ENCODE data around the gene CHID1.

CHID1 gene

DNA sequence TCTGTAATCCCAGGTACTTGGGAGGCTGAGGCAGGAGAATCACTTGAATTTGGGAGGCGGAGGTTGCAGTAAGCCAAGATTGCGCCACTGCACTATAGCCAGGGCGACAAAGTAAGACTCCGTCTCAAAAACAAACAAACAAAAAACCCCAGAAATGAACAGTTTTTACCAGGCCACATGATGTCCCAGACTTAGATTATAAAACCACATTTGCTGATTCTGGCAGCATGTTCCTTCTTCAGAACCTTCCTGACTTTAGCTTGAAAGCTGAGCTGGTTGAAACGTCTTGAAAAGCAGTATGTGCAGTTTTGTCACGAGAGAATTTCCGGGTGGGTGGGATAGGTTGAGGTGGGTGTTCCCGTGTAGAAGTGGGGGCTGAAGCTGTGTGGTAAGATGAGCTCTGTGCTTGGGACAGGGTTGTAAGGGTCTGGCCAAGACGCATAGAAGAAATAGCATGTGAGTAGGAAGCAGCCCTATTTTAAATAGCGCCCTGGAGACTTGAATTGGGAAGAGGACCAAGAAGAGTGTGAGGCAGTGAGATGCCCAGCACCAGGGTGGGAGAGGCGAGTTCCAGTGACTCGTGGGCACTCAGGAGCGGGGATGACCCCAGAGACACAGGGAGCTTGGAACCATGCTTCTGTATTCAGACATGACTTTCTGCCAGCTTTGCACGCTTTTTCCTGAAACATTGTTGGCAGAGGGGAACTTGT is 22.7 kb upstream of the CHID1 start:
- no peak for DNase-seq (ENCODE audit: low spot score)

DNA sequence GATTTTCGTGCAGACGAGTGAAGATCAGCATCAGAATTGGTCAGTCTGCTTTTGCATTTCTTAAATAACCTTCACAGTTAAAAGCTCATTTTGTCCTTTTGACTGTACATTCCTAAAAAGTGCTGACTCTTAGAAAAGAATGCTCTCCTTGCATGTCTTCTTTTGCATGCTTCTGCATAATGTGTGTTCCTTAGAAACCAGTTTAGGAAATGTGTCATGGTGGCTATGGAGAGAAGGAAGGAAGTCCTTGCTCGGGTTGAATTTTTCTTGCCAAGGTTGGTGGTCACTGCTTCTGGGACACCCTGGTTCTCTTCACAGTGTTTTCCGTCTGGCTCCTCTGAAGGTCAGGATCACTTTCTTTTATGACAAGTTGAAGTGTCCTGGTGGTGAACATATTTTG is 21.8 kb upstream of the CHID1 start:
- no peak for DNase-seq (ENCODE audit: low spot score)

DNA sequence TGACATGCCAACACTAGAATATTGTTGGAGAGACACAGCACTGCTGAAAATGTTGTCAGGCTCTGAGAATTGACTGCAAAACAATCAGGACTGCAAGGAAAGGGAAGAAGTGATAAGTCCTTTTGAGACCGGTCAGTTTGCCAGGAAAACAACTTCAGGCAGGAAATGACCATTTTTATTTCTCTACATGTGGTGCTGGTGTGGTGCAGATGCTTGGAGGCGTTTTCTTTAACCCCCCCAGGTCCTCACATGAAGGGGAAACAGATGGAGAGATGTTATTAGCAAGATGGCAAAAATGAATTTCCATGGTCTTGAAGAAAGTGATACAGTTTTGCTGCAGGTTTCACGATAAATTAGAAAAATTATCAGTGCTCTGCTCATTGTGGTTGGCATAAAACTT is 20.8 kb upstream of the CHID1 start:
- no peak for DNase-seq (ENCODE audit: low spot score)

DNA sequence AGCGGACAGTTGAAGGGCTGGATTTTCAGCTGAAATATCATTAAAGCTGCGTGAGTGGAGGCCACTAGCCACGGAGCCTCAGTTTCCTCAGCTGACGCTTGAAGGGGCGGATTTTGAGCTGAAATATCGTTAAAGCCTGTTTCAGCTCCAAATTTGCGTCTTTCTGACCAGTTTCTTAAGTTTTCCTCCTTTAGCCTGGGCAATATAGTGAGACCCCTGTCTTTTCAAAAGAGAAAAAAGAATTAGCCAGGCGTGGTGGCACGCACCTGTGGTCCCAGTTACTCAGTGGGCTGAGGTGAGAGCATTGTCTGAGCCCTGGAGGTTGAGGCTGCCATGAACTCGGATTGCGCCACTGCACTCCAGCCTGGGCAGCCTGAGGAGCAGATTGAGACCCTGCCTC is 18.8 kb upstream of the CHID1 start:
- DNase-seq (ENCODE audit: low spot score): no peak

DNA sequence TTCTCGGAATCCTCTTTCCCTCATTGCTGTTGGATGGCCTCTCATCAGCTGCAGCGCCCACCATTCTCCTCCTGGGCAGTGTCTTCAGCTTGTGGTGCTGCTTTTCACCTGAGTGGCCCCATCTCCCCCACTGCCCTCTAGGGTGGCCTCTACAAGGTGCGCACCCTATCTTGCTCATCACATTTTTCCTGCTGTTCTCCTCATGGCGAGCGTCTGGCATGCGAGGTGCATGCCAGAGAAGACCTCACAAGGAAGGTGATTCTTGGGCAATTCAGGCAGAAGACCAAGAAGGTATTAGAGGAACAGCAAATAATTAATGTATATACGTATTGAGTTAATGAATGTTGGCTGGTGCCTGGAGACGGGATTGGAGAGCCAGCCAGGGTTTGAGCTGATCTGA is 18.2 kb upstream of the CHID1 start:
- no peak for DNase-seq (ENCODE audit: low spot score)

DNA sequence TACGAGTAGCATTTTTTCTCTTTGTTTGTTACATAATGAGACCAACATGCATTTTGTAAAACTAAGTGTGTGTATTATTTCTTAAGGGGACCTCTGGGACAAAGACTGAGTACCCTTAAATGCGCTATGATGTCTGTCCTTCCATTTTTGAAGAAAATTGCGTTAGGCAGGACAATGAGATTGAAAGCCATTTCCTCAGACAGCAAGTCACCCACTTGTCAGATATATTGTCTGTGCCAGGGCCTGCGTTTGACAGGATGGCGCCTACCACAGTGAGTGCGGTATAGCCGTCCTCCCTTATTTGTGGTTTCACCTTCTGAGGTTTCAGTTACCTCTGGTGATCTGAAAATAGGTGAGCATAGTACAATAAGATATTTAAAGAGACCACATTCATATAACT is 17.3 kb upstream of the CHID1 start:
- no peak for DNase-seq (ENCODE audit: low spot score)

DNA sequence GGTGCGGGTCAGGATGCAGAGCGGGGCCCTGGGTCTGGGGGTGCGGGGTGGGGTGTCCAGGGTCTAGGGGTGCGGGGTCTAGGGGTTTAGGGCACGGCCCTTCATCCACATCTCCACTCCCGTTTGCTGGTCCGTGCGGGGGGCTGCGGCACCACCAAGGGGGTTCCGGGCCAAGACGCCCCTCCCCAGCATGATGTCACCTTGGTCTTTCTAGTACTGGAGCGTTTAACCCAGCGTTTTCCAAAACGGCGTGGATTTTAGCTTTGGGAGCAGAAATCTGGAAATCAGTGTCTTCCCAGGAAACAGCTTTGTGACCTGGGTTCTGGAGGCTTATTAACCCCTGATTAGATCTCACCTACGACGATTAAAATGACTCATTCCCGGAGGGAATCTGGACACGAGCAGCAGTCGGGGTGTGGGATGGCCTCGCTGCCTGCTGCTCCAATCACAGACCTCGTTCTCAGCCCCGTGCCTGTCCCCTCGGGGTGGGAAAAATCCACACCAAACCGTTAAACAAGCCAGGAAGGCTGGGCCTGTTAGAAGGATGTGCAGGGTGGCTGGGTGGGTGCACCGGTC is 15.8 kb upstream of the CHID1 start:
- no peak for DNase-seq (ENCODE audit: low spot score)

DNA sequence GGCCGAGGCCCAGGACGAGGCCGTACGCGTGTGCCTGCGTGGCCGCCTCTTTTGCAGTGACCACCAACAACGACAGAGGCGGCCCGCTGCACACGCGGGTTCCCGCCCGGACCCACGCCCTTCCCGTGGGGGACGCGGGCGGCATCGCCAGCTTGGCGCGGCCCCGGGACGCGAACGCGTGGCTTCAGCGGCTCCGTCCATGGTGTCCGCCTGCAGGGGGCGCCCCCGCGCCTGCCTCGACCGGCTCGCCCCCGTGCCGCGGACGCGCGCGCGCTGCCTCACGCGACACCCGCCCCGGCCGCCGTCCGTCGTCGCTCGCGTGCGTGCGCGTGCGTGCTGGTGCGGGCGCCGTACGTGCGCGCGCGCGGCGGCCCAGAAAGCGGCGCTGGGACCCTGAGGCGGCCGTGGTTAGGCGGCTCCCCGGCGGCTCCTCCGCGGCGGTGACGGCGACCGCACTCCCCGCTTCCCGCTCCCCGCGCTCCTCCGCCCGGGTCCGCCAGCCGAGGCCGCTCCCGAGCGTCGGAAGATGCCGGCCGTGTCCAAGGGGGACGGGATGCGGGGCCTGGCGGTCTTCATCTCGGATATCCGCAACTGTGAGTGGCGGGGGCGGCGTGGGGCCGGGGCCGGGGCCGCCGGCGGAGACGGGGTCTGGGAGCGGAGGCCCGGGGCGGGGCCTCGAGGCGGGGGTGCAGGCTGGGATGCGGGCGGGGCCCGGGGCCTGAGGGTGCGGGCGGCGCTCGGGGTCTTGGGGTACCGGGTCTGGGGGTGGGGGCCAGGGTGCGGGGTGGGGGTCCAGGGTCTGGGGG is 15.1 kb upstream of the CHID1 start, which contains the start of gene AP2A2:
AP2A2 (plus strand) TSS at position 375 of the 806 bp plus-strand sequence; CDS start at position 527, 152 bp downstream.
- peak; percentile 80 for DNase-seq (ENCODE audit: low spot score)

DNA sequence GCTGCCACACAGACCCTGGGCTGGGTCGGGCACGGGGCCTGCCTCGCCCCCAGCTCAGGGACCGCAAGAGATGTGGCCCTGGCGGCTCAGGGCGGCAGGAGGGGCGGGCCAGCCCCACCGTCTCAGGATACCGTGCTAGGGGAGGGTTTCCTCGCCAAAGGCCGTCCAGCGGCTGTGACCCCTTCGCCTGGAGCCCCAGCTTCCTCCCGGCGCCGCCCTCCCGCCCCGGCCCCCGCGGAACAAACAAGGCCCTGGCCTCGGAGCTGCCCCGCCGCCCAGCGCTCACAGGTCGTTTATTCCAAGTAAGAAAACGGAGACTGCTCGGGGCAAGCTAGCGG is 14.5 kb upstream of the CHID1 start:
- DNase-seq (ENCODE audit: low spot score): no peak

DNA sequence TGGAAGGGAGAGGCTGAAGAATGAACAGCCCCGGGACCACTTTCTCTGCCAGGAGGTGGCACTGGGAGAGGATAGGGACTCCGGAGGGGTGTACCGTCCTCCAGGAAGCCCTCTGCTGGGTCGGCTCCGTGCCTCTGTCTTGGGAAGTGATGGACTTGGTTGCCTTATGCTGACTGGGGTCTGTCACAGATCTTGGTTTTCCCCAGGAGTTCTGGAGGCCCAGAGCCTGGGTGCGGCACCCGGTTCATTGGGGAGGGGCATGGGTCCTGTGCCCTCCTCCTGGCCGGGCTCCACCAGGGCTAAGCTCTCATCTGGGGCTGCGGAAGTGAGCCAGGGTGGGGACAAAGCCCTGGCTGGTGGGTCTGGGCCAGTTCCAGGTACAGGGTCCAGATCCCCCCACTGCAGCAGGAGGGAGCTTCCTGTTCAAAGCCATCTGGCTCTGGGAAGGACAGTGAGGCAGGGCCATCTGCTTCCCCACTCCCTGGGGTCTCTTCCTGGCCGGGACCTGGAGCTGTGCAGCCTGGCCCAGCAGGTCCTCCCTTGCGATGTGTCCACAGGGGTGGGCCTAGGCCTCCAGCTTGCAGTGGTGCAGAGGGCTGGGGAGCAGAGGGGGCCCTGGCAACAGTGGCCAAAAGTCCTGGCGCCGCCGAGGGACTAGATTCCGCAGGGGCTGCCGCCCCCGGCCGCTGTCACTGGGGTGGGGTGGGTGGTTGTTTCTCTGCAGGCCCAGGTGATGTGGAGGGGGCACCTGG is 14.0 kb upstream of the CHID1 start:
- no peak for DNase-seq (ENCODE audit: low spot score)

DNA sequence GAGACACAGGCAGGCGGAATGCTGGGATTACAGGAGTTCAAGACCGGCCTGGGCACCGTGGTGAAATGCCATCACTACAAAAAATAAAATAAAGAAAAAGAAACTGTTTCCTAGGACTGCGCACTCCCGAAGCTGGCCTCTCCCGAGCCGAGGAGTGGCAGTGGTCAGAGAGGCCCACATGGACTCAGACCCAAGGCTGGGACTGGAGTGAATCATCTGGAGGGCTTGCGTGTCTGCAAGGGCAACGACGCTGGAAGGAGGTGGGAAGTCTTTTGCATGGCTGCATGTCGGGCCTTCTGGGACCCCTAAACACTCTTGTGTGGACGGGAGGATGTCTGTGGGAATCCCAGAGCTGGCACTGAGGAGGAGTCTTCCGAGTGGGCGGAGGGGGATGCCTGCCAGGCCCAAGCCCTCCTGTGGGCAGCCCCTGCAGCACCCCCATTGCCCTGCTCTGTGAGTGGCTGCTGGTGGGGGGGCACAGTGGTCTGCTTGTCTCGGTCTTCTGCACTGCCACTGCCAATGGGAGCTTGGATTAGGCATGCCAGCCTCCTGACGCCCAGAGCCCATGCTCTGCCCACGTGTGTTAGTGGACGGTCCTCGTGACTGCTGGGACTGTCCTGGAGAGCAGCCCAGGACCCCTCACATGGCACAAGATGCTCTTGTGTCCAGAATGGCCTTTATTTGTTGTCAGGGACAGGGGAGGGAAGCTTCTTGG is 13.2 kb upstream of the CHID1 start:
- DNase-seq (ENCODE audit: low spot score): no peak

DNA sequence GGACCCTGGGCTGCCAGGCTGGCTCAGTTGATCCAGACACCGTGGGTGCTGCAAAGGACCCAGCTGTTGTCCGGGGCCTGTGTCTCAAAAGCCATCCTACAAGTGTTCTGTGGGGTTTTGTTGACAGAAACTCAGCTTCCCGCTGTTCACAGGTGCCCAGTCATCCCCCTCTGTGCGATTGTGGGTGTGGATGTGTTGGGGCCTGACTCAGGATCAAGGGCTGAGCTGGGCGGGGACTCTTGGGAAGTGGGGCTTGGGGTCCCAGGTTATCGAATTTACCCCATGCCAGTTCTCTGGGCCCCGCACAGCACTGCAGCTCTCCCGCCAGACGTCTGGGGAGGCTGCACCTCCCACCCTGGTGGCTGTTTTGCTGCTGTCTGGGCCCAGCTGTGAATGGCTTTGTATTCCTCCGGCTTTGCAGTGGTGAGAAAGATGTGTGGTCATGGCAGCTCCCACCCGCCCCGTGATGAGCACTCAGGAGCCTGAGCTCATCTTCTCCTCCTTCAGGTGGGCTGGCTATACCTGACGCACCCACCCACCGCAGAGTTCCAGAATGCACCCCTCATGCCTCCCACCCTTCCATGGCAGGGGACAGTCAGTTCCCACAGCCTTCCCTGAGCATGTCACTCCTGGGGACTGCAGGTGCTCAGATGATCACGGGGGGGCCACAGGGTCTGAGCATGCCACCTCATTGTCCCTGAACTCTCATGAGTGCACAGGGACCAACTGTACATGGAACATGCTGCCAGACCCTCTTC is 11.5 kb upstream of the CHID1 start:
- no peak for DNase-seq (ENCODE audit: low spot score)

DNA sequence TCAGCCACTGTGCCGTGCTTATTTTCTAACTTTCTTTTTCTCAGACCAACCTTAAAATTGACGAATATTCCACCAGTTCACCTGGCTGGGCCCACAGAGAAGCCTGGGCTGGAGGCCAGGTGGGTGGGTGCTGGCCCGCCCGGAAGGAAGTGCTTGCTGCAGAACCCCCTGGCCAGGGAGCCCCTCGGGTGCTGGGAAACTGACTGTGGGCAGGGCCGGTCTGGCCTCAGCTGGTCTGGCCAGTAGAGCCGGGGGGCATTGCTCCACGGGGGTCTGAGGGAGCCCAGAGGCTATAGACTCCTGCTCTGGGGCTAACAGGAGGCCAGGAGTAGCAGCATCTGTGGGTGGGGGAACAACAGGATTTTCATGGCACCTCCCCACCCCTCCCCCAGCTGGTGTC is 6.8 kb upstream of the CHID1 start:
- no peak for DNase-seq (ENCODE audit: low spot score)

DNA sequence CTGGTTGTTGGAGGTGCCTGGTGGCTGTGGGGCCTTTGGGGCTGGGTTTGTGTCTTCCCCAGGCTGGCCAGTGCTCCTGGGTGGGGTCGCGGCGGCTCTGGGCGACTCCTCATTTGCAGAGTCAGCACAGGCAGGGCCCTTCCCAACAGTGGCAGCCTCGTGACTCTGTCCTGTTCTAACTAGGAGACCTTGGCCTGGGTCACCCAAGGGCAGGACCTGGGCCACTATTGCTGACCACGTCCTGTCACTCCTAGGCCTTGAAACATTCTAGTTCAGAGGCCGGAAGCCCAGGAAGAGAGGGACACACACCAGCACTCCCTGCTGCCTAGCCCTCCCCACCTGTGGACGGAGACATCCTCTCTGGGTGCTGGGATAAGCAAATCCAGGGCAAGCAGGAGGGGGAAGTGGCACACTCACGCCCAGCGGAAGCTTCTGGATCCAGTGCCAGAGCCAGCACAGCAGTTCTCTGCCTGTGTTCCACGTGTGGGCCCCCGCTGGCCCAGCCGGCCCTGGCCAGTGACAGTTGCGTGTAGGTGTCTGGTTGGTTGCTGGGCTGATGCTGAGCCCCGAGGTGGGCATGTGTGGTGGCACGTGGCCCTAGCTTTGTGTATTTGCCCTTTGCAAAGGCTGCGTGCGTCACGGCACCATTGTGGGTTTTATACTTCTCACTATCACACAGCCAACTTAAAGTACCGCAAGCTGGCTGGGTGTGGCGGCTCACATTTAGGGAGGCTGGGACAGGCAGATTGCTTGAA is 4.3 kb upstream of the CHID1 start:
- no peak for DNase-seq (ENCODE audit: low spot score)

DNA sequence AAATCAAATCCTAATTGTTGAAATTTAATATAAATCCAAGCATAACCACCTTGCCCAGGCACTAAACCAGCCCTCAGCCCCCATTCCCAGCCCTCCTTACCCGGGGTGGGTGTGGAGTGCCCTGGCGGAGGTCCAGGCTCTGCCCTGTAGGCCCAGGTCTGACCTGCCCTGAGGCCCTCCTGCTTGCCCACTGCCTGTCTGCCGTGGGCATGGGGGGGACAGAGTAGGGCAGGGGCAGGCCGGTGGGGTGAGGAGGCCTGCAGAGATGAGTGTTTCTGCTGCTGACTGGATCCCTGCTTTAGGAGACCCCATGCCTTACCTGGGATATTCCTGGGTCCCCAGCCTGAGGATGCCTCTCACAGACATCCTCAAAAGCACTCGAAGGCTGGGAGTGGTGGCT is 3.6 kb upstream of the CHID1 start:
- no peak for DNase-seq (ENCODE audit: low spot score)

DNA sequence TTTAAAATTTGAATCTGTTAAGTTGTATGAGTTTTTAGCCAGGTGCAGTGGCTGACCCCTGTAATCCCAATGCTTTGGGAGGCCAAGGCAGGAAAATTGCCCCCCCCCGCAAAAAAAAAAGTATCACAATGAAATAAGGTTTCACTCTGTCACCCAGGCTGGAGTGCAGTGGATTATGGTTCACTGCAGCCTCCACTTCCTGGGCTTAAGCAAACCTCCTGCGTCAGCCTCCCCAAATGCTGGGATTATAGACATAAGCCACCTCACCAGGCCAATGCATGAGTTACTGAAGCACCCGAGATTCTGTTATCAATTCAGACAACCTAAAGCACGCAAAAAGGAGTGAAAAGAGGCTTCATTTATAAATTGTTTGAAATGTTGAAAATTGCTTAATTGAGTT is 2.4 kb upstream of the CHID1 start:
- DNase-seq (ENCODE audit: low spot score): no peak

DNA sequence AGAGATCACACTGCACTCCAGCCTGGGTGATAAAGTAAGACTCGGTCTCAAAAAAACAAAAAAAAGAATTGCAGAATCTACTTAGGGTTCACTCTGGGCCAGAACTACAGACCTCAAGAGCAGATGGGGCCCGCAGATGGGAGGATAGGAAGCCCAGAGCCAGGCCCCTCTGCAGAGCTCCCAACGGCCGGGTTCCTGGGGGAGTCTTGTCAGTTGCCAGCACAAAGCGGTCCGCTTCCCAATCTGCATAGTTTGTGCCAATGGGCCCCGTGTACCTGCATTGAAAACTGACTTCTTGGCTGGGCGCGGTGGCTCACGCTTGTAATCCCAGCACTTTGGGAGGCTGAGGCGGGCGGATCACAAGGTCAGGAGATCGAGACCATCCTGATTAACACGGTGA is 1.7 kb upstream of the CHID1 start:
- no peak for DNase-seq (ENCODE audit: low spot score)

DNA sequence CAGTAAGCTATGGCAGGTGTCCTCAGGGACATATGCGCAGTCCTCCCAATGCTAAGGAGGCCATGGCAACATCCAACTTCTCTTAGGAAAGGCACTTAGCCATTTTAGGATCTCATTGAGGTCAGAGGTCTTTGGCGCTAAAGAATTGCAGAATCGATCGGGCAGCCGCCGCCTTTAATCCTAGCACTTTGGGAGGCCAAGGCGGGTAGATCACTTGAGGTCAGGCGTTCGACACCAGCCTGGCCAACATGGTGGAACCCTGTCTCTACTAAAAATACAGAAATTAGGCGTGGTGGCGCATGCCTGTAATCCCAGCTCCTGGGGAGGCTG is 1.2 kb upstream of the CHID1 start:
- no peak for DNase-seq (ENCODE audit: low spot score)

DNA sequence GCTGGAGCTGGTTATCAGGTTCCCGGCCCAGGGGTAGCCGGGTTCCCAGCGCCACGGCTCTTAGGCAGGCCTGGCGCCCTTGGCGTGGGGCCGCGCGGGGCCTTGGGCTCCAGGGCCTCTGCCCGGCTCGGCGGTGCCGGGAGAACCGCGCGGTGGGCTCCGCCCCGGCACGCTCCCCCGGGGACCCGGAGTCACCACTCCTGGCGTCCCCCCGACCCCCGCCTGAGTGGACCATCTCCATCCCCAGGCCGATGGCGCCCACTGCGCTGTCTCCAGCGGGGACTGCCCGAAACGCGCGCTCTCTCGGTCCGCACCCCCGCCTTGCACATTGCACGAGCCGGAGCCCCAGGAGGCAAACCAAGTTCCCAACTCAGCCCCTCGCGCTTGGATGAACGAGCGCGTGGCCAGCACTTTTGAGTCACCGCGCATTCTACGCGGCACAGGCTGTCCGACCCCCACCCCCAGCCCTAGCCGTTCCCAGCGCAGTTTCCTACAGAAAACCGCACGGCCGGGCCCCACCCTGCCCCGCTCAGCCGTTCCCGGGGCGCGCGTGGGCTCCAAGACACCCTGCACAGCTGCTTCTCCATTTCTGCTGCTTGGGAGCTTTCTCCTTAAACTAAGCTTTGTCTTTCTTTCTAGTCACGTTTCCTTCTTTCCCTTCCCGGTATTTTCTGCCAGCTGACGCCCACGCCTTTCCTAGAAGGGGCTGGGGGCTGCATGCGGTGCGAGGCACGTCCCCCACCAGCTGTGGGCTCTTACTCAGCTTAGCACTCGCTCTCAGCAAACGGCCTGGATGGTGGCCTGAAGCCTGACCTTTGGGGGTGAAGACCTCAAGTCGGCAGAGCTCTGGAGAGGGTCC is 650 bp upstream of the CHID1 start:
- DNase-seq (ENCODE audit: low spot score): no peak
